K562 (cell line): ENCODE data around the gene TEX38. TPM values are rescaled to one million over a fixed set of nuclear protein-coding genes. Genes with fewer than 3 reads are reported as not detected.

Experiments
- ATAC-seq: fragments of 200-7000 bp; cut with Tn5 transposase; 3 replicates; pipeline ENCODE4 v1.9.1; 2020; ENCODE audit warnings: moderate library complexity
- BruUV-seq: library from RNA; stranded (reverse); fragments of 400-500 nt; replicated peaks from 2 replicates; lab custom pipeline; 2021; lab: Mats Ljungman, UMichigan
- CTCF ChIA-PET: fragments of 300-600 bp; formaldehyde crosslinking; extraction: SDS; loops from one replicate; lab custom pipeline; 2021; ENCODE audit warnings: low intra/inter-chr PET ratio; lab: Yijun Ruan, JAX
- POLR2A ChIA-PET: fragments of 300-600, 350-650 bp; sonication (Branson Sonifier 250); formaldehyde crosslinking; extraction: SDS; loops from one replicate; lab custom pipeline; 2021; ENCODE audit warnings: antibody characterized with exemption, inconsistent platforms; lab: Yijun Ruan, JAX
- DNase-seq, 4 experiments: peaks; one replicate each; pipeline versions ENCODE4 v3.0.0 to v3.0.0-alpha.2; 2011 to 2018; ENCODE audit warnings: low spot score in 3 of 4, mixed read lengths in 3 of 4; ENCODE audit errors: extremely low read depth in 1 of 4
- FAIRE-seq: peaks from 2 replicates; lab custom pipeline; 2011; peaks lifted over from hg19 to GRCh38; lab: Jason Lieb, UNC
- H2AFZ ChIP-seq: 2 replicates; pipeline ENCODE4 v1.6.0; 2011; ENCODE audit warnings: low read depth, low read length, control low read depth, inconsistent platforms
- H3K27ac ChIP-seq: fragments of 200-600 bp; 3 replicates; pipeline ENCODE4 v1.8.0; 2011; ENCODE audit warnings: low read depth, mild to moderate bottlenecking, control low read depth, inconsistent platforms, low read length, moderate library complexity, mixed read lengths; ENCODE audit errors: extremely low read depth
- H3K27me3 ChIP-seq, 2 experiments: fragments of 300-600 bp in 1 of 2; 2 replicates in 1 of 2; 3 replicates in 1 of 2; pipeline versions ENCODE4 v1.6.0 to v1.8.0; 2011; ENCODE audit warnings: inconsistent platforms in 2 of 2, low read length in 2 of 2, mild to moderate bottlenecking in 1 of 2, mixed read lengths in 1 of 2, moderate library complexity in 1 of 2; ENCODE audit not compliant: control insufficient read depth in 2 of 2, insufficient read depth in 2 of 2
- H3K36me3 ChIP-seq: fragments of 300-600 bp; 3 replicates; pipeline ENCODE4 v1.8.0; 2011; ENCODE audit warnings: mild to moderate bottlenecking, low read length, inconsistent platforms; ENCODE audit not compliant: control insufficient read depth, insufficient read depth
- H3K4me1 ChIP-seq, 2 experiments: fragments of 200-600 bp in 1 of 2; replicated peaks in 1 of 2; 2 replicates in 1 of 2; 3 replicates in 1 of 2; pipeline versions ENCODE4 v1.5.1 to v1.8.0; 2011; ENCODE audit warnings: inconsistent platforms in 2 of 2, low read length in 2 of 2, mild to moderate bottlenecking in 1 of 2, mixed read lengths in 1 of 2, moderate library complexity in 1 of 2; ENCODE audit not compliant: control insufficient read depth in 2 of 2, insufficient read depth in 2 of 2
- H3K4me2 ChIP-seq: 2 replicates; pipeline ENCODE4 v1.6.1; 2011; ENCODE audit warnings: low read length, control low read depth, inconsistent platforms, mixed read lengths; ENCODE audit not compliant: insufficient read depth
- H3K4me3 ChIP-seq: fragments of 200-600 bp; sonication (generic), shearing (Covaris generic); 2 replicates; pipeline ENCODE4 v1.5.1; 2016; ENCODE audit warnings: control low read depth, inconsistent platforms
- H3K79me2 ChIP-seq: fragments of 200-600 bp; 3 replicates; pipeline ENCODE4 v1.8.0; 2011; ENCODE audit warnings: low read length, inconsistent platforms; ENCODE audit not compliant: control insufficient read depth, insufficient read depth
- H3K9ac ChIP-seq, 2 experiments: 2 replicates each; pipeline versions ENCODE4 v1.6.0 to v1.6.1; 2011; ENCODE audit warnings: low read depth in 2 of 2, low read length in 2 of 2, control low read depth in 1 of 2, inconsistent platforms in 1 of 2, mild to moderate bottlenecking in 1 of 2, mixed read lengths in 1 of 2; ENCODE audit not compliant: insufficient read depth in 1 of 2
- H3K9me1 ChIP-seq: one replicate; pipeline ENCODE4 v1.6.0; 2011; ENCODE audit warnings: inconsistent platforms, mild to moderate bottlenecking, low read length, moderate library complexity; ENCODE audit not compliant: control insufficient read depth, insufficient read depth
- H3K9me3 ChIP-seq: replicated peaks from 2 replicates; pipeline ENCODE4 v1.5.1; 2011; ENCODE audit warnings: low read depth, low read length, inconsistent platforms; ENCODE audit not compliant: control insufficient read depth, insufficient read depth
- H4K20me1 ChIP-seq: replicated peaks from 2 replicates; pipeline ENCODE4 v1.6.1; 2011; ENCODE audit warnings: low read length, inconsistent platforms, mixed read lengths; ENCODE audit not compliant: control insufficient read depth, insufficient read depth
- HBP1 ChIP-seq: fragments of 450-650 bp; formaldehyde crosslinking; IDR thresholded peaks from 2 replicates; pipeline ENCODE4 v1.4.0; 2022; ENCODE audit warnings: missing genetic modification characterization
- MYNN ChIP-seq, 2 experiments: sonication (generic); formaldehyde crosslinking in 1 of 2; IDR thresholded peaks; 2 replicates each; pipeline versions ENCODE4 v1.5.0 to v1.6.1; 2016 to 2020; ENCODE audit warnings: antibody characterized with exemption in 1 of 2, missing genetic modification reagents in 1 of 2
- NFE2 ChIP-seq: IDR thresholded peaks from 2 replicates; pipeline ENCODE4 v1.6.1; 2014; ENCODE audit warnings: antibody characterized with exemption, low read depth
- SIN3B ChIP-seq: fragments of 450-650 bp; IDR thresholded peaks from 2 replicates; pipeline ENCODE4 v1.6.1; 2017; ENCODE audit warnings: low read depth, mild to moderate bottlenecking, moderate library complexity
- SP2 ChIP-seq: IDR thresholded peaks from 2 replicates; pipeline ENCODE4 v1.6.1; 2011; ENCODE audit warnings: mild to moderate bottlenecking, low read depth, low read length, moderate library complexity; ENCODE audit not compliant: poor library complexity, severe bottlenecking; ENCODE audit errors: extremely low read depth
- XRCC3 ChIP-seq: fragments of 450-650 bp; IDR thresholded peaks from 2 replicates; pipeline ENCODE4 v1.6.1; 2017; ENCODE audit warnings: mild to moderate bottlenecking, moderate library complexity
- ZNF395 ChIP-seq: fragments of 200-800 bp; sonication (Bioruptor generic); IDR thresholded peaks from 2 replicates; pipeline ENCODE4 v1.6.1; 2017; ENCODE audit warnings: missing genetic modification characterization, missing compliant biosample characterization
- WGBS: fragments of 100-300 bp; shearing (Covaris generic); methylation state at CpG from one replicate; pipeline ENCODE4 v1.1.6; 2016; ENCODE audit warnings: low coverage, mixed read lengths; ENCODE audit not compliant: insufficient coverage; ENCODE audit errors: missing lambda C conversion rate; 5-methylcytosine and 5-hydroxymethylcytosine counted together
- in situ Hi-C: fragments of 300-500 bp; cut with MboI; formaldehyde crosslinking; loops from 4 replicates; pipeline ENCODE4 v1.15.0; 2018; ENCODE audit warnings: inconsistent platforms, mixed read lengths
- intact Hi-C: fragments of 100-400 bp; cut with micrococcal nuclease; formaldehyde crosslinking; loops from 2 replicates; pipeline ENCODE4 v1.14.2; 2022
- polyA plus RNA-seq, 8 experiments: library from polyadenylated mRNA; depleted of rRNA in 4 of 8; stranded (reverse) in 5 of 8; unstranded in 3 of 8; fragments of >200 nt; fragmentation: Nextera tagmentation in 2 of 8; fragmentation: Illumina TruSeq in 1 of 8; extraction: Ambion mirVana in 2 of 8; extraction: Trizol in 1 of 8; gene quantifications; 2 replicates each; pipeline versions ENCODE4 v1.2.1 to v1.2.3, GENCODE V29; 2011 to 2014; ENCODE audit warnings: inconsistent platforms in 1 of 8, missing spikeins in 1 of 8
- total RNA-seq, 7 experiments: library from RNA; depleted of rRNA in 6 of 7; stranded (reverse); fragments of >200 nt in 6 of 7; fragmentation: Illumina TruSeq in 2 of 7; extraction: Trizol in 2 of 7; gene quantifications; 2 replicates each; pipeline versions ENCODE4 v1.2.1 to v1.2.3, GENCODE V29; 2011 to 2021; ENCODE audit warnings: low replicate concordance in 1 of 7

The TEX38 gene
- total and polyA plus RNA-seq, 9 of the 15 experiments (the other 6 are each of a cell fraction or from before 2014, with no cell fraction given) = not detected

- Histone ChIP-seq H3K27me3 (no peaks in the 10 kb centered on the region), H3K4me2 (no peak overlapping the region), H3K9me1 (no peaks in the 10 kb centered on the region), H3K79me2 (no peaks in the 10 kb centered on the region), H3K36me3 (peaks cover 10% of the 10 kb centered on the region), H3K27ac (no peak overlapping the region), H3K4me3 (no peak overlapping the region), H3K4me1 (peaks cover 0 to 16% of the 10 kb centered on the region in 2 experiments; a peak in 3 of 5 replicates), H4K20me1 (no peaks in the 10 kb centered on the region), H2AFZ (no peak overlapping the region), H3K9me3 (no peaks in the 10 kb centered on the region), H3K9ac (no peak overlapping the region)
- ATAC-seq (no peak), FAIRE-seq (no peak), DNase-seq (no peak)
- intact Hi-C loops = no loop called here
- CTCF ChIA-PET = no interaction called here
- TF ChIP-seq ZNF395 = no peak
- no peak for TF ChIP-seq MYNN (IDR thresholded peaks at IDR 0.05)
- no peak for TF ChIP-seq MYNN (CRISPR knock-in tag; IDR thresholded peaks at IDR 0.05)
- no peak for TF ChIP-seq XRCC3
- no peak for TF ChIP-seq SP2
- no peak for TF ChIP-seq NFE2
- TF ChIP-seq SIN3B = no peak
- no peak for TF ChIP-seq HBP1
- no TSS peak for BruUV-seq
- in situ Hi-C loops = no loop called here
- POLR2A ChIA-PET = no interaction called here
- 35% methylated on average over 1 of the region's 1 CpG for WGBS
These were observed 32.1 kb upstream of the TEX38 start for GRCh38 chr1:46639547-46639946.
